ENCODE data around the gene KLHL6. TPM values are rescaled to one million over a fixed set of nuclear protein-coding genes. Genes with fewer than 3 reads are reported as not detected.
A peak's percentile ranks its signal among the peaks of the same experiment; 100 is the strongest.

Gene KLHL6
- total and polyA plus RNA-seq, 2 experiments from 2014 or later: 0.17 TPM; not detected in 1

GRCh38 chr3:183503746-183504145 is 51.8 kb downstream of the KLHL6 start:
- no peaks in the 10 kb centered on the region for H3K27me3 ChIP-seq
- H3K36me3 ChIP-seq (replicated peaks; ENCODE audit: insufficient read depth, low read depth): no peaks in the 10 kb centered on the region
- no peak for DNase-seq (ENCODE audit: low spot score)
- no peaks in the 10 kb centered on the region for H3K4me1 ChIP-seq (ENCODE audit: insufficient read depth)
- H3K4me3 ChIP-seq: no peak overlapping the region
- WGBS (ENCODE audit: low lambda C conversion rate, missing lambda C conversion rate): 88% methylated on average over 1 of the region's 1 CpG
- no peaks in the 10 kb centered on the region for H3K9me2 ChIP-seq (replicated peaks; ENCODE audit: insufficient read depth)
- no peaks in the 10 kb centered on the region for H4K20me1 ChIP-seq (ENCODE audit: insufficient read depth, poor library complexity, severe bottlenecking)
- no peak overlapping the region for H2AFZ ChIP-seq
- H3K9me3 ChIP-seq (ENCODE audit: low read depth): no peaks in the 10 kb centered on the region
- TF ChIP-seq EZH2 (IDR thresholded peaks at IDR 0.05; ENCODE audit: borderline replicate concordance) (no peak), CTCF (IDR thresholded peaks at IDR 0.05; ENCODE audit: poor library complexity) (no peak), EZH2phosphoT487 (IDR thresholded peaks at IDR 0.05; ENCODE audit: low read depth, severe bottlenecking, unreplicated experiment) (no peak)
- no peak overlapping the region for H3K27ac ChIP-seq
- H3K79me2 ChIP-seq: no peaks in the 10 kb centered on the region
- no peak overlapping the region for H3K4me2 ChIP-seq

DNA sequence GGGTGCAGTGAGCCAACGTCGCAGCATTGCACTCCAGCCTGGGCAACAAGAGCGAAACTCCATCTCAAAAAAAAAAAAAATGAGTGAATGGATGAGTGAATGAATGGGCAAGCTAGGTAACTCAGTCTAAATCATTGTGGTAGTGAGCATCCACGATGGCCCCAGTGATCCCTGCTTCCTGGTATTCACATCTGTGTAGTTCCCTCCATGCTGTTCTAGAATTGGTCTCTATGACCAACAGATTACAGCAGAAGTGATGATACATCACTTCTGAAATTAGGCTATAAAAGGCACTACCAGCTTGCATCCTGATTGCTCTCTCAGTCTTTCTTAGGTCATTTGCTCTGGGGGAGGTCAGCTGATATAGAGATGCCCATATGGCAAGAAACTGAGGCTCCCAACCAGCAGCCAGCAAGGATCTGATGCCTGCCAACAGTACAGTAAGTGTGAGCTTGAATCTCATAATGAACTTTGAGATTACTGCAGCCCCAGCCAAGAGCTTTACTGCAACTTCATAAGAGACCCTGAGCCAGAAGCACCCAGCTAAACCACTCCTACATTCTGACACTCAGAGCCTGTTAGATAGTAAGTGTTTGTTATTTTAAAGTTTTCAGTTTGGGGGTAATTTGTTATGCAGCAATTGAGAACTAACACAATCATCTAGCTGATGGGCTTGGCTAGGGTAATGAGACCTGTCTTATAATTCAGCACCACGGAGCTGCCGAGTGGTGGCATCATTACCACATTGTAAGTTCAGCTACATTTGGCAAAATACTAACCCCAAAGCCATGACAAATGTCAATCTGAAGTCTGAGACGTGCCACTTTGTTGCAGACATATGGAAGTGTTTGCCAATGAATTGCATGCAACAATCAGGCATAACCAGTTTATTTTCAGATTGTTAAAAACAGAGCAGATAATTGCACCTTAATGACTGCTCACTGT is 53.0 kb downstream of the KLHL6 start:
- no peak overlapping the region for H3K27ac ChIP-seq
- H3K79me2 ChIP-seq: no peaks in the 10 kb centered on the region
- H3K4me2 ChIP-seq: no peak overlapping the region
- TF ChIP-seq EZH2 (IDR thresholded peaks at IDR 0.05; ENCODE audit: borderline replicate concordance) (no peak), CTCF (IDR thresholded peaks at IDR 0.05; ENCODE audit: poor library complexity) (peak; percentile 27)
- H3K4me1 ChIP-seq (ENCODE audit: insufficient read depth): no peaks in the 10 kb centered on the region
- no peaks in the 10 kb centered on the region for H3K9me3 ChIP-seq (ENCODE audit: low read depth)
- no peak for DNase-seq (ENCODE audit: low spot score)
- H3K9me2 ChIP-seq (replicated peaks; ENCODE audit: insufficient read depth): no peaks in the 10 kb centered on the region
- WGBS (ENCODE audit: low lambda C conversion rate, missing lambda C conversion rate): 76% methylated on average over 7 of the region's 7 CpGs
- H2AFZ ChIP-seq: no peak overlapping the region
- H3K27me3 ChIP-seq: no peaks in the 10 kb centered on the region
- no peak overlapping the region for H3K4me3 ChIP-seq
- H3K36me3 ChIP-seq (replicated peaks; ENCODE audit: insufficient read depth, low read depth): no peaks in the 10 kb centered on the region
- H4K20me1 ChIP-seq (ENCODE audit: insufficient read depth, poor library complexity, severe bottlenecking): no peaks in the 10 kb centered on the region

DNA sequence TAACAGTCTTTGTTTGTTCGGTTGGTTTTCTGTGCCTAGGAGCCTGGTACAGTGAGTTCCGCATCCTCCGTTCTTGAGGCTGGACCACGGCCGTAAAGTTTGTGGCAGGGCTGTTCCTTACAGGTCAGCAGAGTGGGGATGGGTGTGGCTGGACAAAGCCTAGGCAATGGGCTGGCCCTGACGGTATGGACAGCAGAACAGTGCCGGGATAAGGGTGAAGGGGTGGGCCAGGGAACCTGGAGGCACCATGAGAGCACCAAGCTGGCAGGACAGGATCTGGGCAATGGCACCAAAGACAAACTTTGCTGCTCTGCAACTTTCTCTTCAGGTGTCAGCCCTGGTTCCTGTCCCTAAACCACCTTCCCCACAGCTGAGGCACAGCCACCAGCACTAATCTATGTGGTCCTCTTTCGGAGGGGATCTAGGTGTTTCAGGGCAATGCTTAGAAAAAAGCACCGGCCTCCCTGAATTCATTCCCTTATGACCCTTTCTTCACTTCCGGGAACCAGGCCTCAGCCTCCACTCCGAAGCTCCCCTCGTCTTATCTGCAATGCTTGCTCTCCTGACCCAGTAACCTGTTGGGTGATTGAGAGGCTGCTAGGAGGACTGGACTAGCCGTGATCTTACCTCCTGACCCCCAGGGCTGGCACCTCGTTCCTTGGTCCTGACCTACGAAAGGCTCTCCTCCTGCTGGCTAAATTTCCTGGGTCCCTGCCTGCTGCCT is 54.4 kb downstream of the KLHL6 start:
- WGBS (ENCODE audit: low lambda C conversion rate, missing lambda C conversion rate): 88% methylated on average over 15 of the region's 15 CpGs
- H3K4me2 ChIP-seq: no peak overlapping the region
- no peak for DNase-seq (ENCODE audit: low spot score)

DNA sequence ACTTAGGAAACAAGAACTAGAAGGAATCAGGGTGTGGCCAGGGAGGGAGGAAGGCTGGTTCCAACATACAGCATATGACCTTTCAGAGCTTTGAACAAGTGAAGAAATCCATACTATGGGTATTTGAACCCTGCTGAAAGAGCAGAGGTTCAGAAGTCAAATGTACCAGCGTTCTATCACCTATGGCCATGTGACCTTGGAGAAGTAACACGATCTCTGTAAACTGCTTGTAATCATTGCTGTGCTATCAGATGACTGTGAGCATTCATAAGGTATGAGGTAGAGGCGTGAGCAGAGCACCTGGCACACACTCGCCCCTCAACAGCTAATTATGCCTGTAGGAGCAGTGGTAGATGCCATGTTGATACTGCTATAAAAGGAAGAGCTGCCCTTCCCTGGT is 55.2 kb downstream of the KLHL6 start:
- H2AFZ ChIP-seq: no peak overlapping the region

More for the DNA sequence above, 54.4 kb downstream of the KLHL6 start:
- no peak overlapping the region for H3K4me3 ChIP-seq
- H3K4me1 ChIP-seq (ENCODE audit: insufficient read depth): no peaks in the 10 kb centered on the region
- no peaks in the 10 kb centered on the region for H3K36me3 ChIP-seq (replicated peaks; ENCODE audit: insufficient read depth, low read depth)
- H4K20me1 ChIP-seq (ENCODE audit: insufficient read depth, poor library complexity, severe bottlenecking): no peaks in the 10 kb centered on the region
- H3K27me3 ChIP-seq: no peaks in the 10 kb centered on the region
- no peak overlapping the region for H2AFZ ChIP-seq
- no peaks in the 10 kb centered on the region for H3K79me2 ChIP-seq
- no peak for TF ChIP-seq EZH2 (IDR thresholded peaks at IDR 0.05; ENCODE audit: borderline replicate concordance)
- no peaks in the 10 kb centered on the region for H3K9me3 ChIP-seq (ENCODE audit: low read depth)
- H3K27ac ChIP-seq: no peak overlapping the region
- H3K9me2 ChIP-seq (replicated peaks; ENCODE audit: insufficient read depth): no peaks in the 10 kb centered on the region

More for the DNA sequence above, 55.2 kb downstream of the KLHL6 start:
- no peaks in the 10 kb centered on the region for H3K9me3 ChIP-seq (ENCODE audit: low read depth)
- H3K27ac ChIP-seq: no peak overlapping the region
- TF ChIP-seq CTCF (IDR thresholded peaks at IDR 0.05; ENCODE audit: poor library complexity) (no peak), EZH2phosphoT487 (IDR thresholded peaks at IDR 0.05; ENCODE audit: low read depth, severe bottlenecking, unreplicated experiment) (no peak), EZH2 (IDR thresholded peaks at IDR 0.05; ENCODE audit: borderline replicate concordance) (no peak)
- no peak for DNase-seq (ENCODE audit: low spot score)
- no peaks in the 10 kb centered on the region for H3K27me3 ChIP-seq
- no peak overlapping the region for H3K4me3 ChIP-seq
- no peaks in the 10 kb centered on the region for H3K9me2 ChIP-seq (replicated peaks; ENCODE audit: insufficient read depth)
- H4K20me1 ChIP-seq (ENCODE audit: insufficient read depth, poor library complexity, severe bottlenecking): no peaks in the 10 kb centered on the region
- no peak overlapping the region for H3K4me2 ChIP-seq
- H3K4me1 ChIP-seq (ENCODE audit: insufficient read depth): no peaks in the 10 kb centered on the region
- WGBS (ENCODE audit: low lambda C conversion rate, missing lambda C conversion rate): 72% methylated on average over 4 of the region's 4 CpGs
- no peaks in the 10 kb centered on the region for H3K36me3 ChIP-seq (replicated peaks; ENCODE audit: insufficient read depth, low read depth)
- H3K79me2 ChIP-seq: no peaks in the 10 kb centered on the region
